Neural cell (in vitro differentiated cells): ENCODE results near the gene TAOK1. TPM values are rescaled to one million over a fixed set of nuclear protein-coding genes. Genes with fewer than 3 reads are reported as not detected.

Source experiments
- H2AFZ ChIP-seq: fragments of 200-600, 300-800 bp; sonication (generic), shearing (Covaris generic); 2 replicates; pipeline ENCODE4 v1.6.0; 2014; ENCODE audit warnings: low read depth, mild to moderate bottlenecking, antibody characterized with exemption, low read length, moderate library complexity
- H3F3A ChIP-seq: fragments of 200-600 bp; shearing (Covaris generic); 2 replicates; pipeline ENCODE4 v1.6.1; 2016; ENCODE audit warnings: mild to moderate bottlenecking, moderate library complexity, mixed read lengths, antibody characterized with exemption, low read length; ENCODE audit not compliant: insufficient read depth, poor library complexity, severe bottlenecking
- H3K27ac ChIP-seq: fragments of 200-600, 300-800 bp; sonication (generic), shearing (Covaris generic); 2 replicates; pipeline ENCODE4 v1.5.1; 2014; ENCODE audit warnings: mild to moderate bottlenecking, low read length, moderate library complexity
- H3K27me3 ChIP-seq: fragments of 300-800, 200-600 bp; sonication (generic), shearing (Covaris generic); 2 replicates; pipeline ENCODE4 v1.6.0; 2014; ENCODE audit warnings: mild to moderate bottlenecking, low read depth, low read length, moderate library complexity; ENCODE audit not compliant: insufficient read depth
- H3K36me3 ChIP-seq: fragments of 300-800, 200-600 bp; sonication (generic), shearing (Covaris generic); 2 replicates; pipeline ENCODE4 v1.5.1; 2014; ENCODE audit warnings: mild to moderate bottlenecking, antibody characterized with exemption, low read length, moderate library complexity; ENCODE audit not compliant: insufficient read depth
- H3K4me2 ChIP-seq: fragments of 300-800, 200-600 bp; sonication (generic), shearing (Covaris generic); 2 replicates; pipeline ENCODE4 v1.6.0; 2014; ENCODE audit warnings: mild to moderate bottlenecking, low read length
- H3K4me3 ChIP-seq: fragments of 300-800, 200-600 bp; sonication (generic), shearing (Covaris generic); 2 replicates; pipeline ENCODE4 v1.5.1; 2014; ENCODE audit warnings: mild to moderate bottlenecking, low read length, moderate library complexity
- H3K79me2 ChIP-seq: fragments of 200-600 bp; shearing (Covaris generic); replicated peaks from 2 replicates; pipeline ENCODE4 v1.6.0; 2014; ENCODE audit warnings: mild to moderate bottlenecking, low read length, moderate library complexity; ENCODE audit not compliant: insufficient read depth
- H3K9ac ChIP-seq: fragments of 300-800, 200-600 bp; sonication (generic), shearing (Covaris generic); 2 replicates; pipeline ENCODE4 v1.6.1; 2016; ENCODE audit warnings: mild to moderate bottlenecking, low read length, mixed read lengths
- H3K9me2 ChIP-seq: fragments of 200-600 bp; shearing (Covaris generic); 2 replicates; pipeline ENCODE4 v1.6.1; 2016; ENCODE audit warnings: mild to moderate bottlenecking, low read length, mixed read lengths; ENCODE audit not compliant: insufficient read depth
- H3K9me3 ChIP-seq: fragments of 200-600, 300-800 bp; sonication (generic), shearing (Covaris generic); 2 replicates; pipeline ENCODE4 v1.6.1; 2016; ENCODE audit warnings: mild to moderate bottlenecking, mixed run types, low read length, moderate library complexity, mixed read lengths
- H4K20me1 ChIP-seq: fragments of 200-600 bp; shearing (Covaris generic); 2 replicates; pipeline ENCODE4 v1.6.1; 2016; ENCODE audit warnings: mild to moderate bottlenecking, mixed run types; ENCODE audit not compliant: insufficient read depth
- EP300 ChIP-seq: fragments of 450-650 bp; conservative IDR thresholded peaks from 2 replicates; pipeline ENCODE4 v1.6.1; 2014; ENCODE audit warnings: antibody characterized with exemption, mild to moderate bottlenecking, moderate library complexity; ENCODE audit not compliant: poor library complexity, severe bottlenecking
- EZH2 ChIP-seq: fragments of 200-600, 300-800 bp; shearing (Covaris generic), sonication (generic); IDR thresholded peaks from 2 replicates; pipeline ENCODE4 v1.6.1; 2014; ENCODE audit warnings: antibody characterized with exemption, low read length, borderline replicate concordance, mild to moderate bottlenecking; ENCODE audit not compliant: insufficient read depth, poor library complexity, severe bottlenecking
- MXI1 ChIP-seq: fragments of 450-650 bp; conservative IDR thresholded peaks from 2 replicates; pipeline ENCODE4 v1.6.1; 2014; ENCODE audit warnings: antibody characterized with exemption, mild to moderate bottlenecking; ENCODE audit not compliant: poor library complexity, severe bottlenecking
- POLR2AphosphoS5 ChIP-seq: IDR thresholded peaks from 2 replicates; pipeline ENCODE4 v1.6.1; 2012
- RAD21 ChIP-seq: fragments of 450-650 bp; conservative IDR thresholded peaks from 2 replicates; pipeline ENCODE4 v1.6.1; 2014; ENCODE audit warnings: antibody characterized with exemption, mild to moderate bottlenecking, moderate library complexity
- SMC3 ChIP-seq: fragments of 450-650 bp; conservative IDR thresholded peaks from 2 replicates; pipeline ENCODE4 v1.6.1; 2014; ENCODE audit warnings: antibody characterized with exemption, mild to moderate bottlenecking, moderate library complexity; ENCODE audit not compliant: poor library complexity
- TAF1 ChIP-seq: IDR thresholded peaks from 2 replicates; pipeline ENCODE4 v1.6.1; 2012; ENCODE audit warnings: low read depth
- polyA plus RNA-seq: library from polyadenylated mRNA; depleted of rRNA; stranded (reverse); fragments of >200 nt; gene quantifications from 2 replicates; pipeline ENCODE4 v1.2.3, GENCODE V29; 2014
- TF ChIP-seq, protein P1 (sequence below): IDR thresholded peaks from 2 replicates; pipeline ENCODE4 v1.6.1; 2012; ENCODE audit warnings: borderline replicate concordance
- TF ChIP-seq, protein P2 (sequence below): fragments of 450-650 bp; IDR thresholded peaks from 2 replicates; pipeline ENCODE4 v1.5.1; 2014; ENCODE audit warnings: antibody characterized with exemption, mild to moderate bottlenecking, moderate library complexity; ENCODE audit not compliant: poor library complexity, severe bottlenecking

TAOK1 gene
- polyA plus RNA-seq, 1 donor from 2014 or later: 53.2 TPM

DNA sequence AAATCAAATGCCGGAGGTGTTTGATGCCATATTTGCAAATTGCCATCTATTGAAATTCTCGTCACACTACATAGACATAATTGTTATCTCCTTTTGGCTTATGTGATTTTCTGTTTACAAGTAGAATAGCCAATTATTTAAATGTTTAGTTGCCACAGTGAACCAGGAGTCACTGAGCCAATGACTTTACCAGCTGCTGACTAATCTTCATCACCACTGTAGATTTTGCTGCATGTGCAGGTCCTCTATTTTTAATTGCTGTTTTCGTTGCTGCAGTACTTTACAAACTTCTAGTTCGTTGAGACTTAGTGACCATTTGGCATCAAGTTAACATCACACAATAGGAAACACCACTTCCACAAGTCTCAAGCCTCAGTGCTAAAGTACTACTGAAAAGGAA, 153.9 kb downstream of the TAOK1 start:
- Histone ChIP-seq H3K4me3 (no peak overlapping the region), H4K20me1 (no peaks in the 10 kb centered on the region)

DNA sequence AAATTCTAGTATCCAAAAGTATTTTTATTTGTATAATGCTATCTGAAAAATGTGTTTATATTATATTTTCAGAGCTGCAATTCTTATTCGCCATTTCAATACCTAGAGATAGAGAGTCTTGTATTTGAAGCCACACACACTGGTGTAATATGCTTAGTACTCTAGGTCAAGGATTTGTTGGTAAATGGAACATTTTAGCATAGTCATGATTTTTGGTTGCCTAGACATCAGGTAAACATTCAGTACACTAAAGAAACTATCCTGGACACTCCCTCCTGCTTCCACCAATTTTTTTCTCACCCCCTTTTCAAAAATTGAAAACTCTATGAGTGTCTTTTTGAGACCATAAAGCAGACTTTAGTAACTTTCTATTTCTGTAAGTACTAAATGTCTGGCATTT, 155.9 kb downstream of the TAOK1 start:
- no peak for TF ChIP-seq EP300
- no peaks in the 10 kb centered on the region for H4K20me1 ChIP-seq
- no peak overlapping the region for H3K27ac ChIP-seq
- H3K27me3 ChIP-seq: no peaks in the 10 kb centered on the region
- H3K36me3 ChIP-seq: peaks cover 7% of the 10 kb centered on the region
- H2AFZ ChIP-seq: no peak overlapping the region
- H3K9me3 ChIP-seq: no peaks in the 10 kb centered on the region
- no peak overlapping the region for H3K9ac ChIP-seq
- no peak overlapping the region for H3K4me2 ChIP-seq
- no peaks in the 10 kb centered on the region for H3K79me2 ChIP-seq
- no peaks in the 10 kb centered on the region for H3F3A ChIP-seq
- no peak overlapping the region for H3K4me3 ChIP-seq
- no peaks in the 10 kb centered on the region for H3K9me2 ChIP-seq

More for the DNA sequence above, 153.9 kb downstream of the TAOK1 start:
- H3K4me2 ChIP-seq: no peak overlapping the region
- TF ChIP-seq MXI1 (no peak), TAF1 (no peak), RAD21 (no peak), EZH2 (no peak), POLR2AphosphoS5 (no peak), EP300 (no peak), SMC3 (no peak)
- TF ChIP-seq, protein P1, sequence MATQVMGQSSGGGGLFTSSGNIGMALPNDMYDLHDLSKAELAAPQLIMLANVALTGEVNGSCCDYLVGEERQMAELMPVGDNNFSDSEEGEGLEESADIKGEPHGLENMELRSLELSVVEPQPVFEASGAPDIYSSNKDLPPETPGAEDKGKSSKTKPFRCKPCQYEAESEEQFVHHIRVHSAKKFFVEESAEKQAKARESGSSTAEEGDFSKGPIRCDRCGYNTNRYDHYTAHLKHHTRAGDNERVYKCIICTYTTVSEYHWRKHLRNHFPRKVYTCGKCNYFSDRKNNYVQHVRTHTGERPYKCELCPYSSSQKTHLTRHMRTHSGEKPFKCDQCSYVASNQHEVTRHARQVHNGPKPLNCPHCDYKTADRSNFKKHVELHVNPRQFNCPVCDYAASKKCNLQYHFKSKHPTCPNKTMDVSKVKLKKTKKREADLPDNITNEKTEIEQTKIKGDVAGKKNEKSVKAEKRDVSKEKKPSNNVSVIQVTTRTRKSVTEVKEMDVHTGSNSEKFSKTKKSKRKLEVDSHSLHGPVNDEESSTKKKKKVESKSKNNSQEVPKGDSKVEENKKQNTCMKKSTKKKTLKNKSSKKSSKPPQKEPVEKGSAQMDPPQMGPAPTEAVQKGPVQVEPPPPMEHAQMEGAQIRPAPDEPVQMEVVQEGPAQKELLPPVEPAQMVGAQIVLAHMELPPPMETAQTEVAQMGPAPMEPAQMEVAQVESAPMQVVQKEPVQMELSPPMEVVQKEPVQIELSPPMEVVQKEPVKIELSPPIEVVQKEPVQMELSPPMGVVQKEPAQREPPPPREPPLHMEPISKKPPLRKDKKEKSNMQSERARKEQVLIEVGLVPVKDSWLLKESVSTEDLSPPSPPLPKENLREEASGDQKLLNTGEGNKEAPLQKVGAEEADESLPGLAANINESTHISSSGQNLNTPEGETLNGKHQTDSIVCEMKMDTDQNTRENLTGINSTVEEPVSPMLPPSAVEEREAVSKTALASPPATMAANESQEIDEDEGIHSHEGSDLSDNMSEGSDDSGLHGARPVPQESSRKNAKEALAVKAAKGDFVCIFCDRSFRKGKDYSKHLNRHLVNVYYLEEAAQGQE: no peak
- TF ChIP-seq, protein P2, sequence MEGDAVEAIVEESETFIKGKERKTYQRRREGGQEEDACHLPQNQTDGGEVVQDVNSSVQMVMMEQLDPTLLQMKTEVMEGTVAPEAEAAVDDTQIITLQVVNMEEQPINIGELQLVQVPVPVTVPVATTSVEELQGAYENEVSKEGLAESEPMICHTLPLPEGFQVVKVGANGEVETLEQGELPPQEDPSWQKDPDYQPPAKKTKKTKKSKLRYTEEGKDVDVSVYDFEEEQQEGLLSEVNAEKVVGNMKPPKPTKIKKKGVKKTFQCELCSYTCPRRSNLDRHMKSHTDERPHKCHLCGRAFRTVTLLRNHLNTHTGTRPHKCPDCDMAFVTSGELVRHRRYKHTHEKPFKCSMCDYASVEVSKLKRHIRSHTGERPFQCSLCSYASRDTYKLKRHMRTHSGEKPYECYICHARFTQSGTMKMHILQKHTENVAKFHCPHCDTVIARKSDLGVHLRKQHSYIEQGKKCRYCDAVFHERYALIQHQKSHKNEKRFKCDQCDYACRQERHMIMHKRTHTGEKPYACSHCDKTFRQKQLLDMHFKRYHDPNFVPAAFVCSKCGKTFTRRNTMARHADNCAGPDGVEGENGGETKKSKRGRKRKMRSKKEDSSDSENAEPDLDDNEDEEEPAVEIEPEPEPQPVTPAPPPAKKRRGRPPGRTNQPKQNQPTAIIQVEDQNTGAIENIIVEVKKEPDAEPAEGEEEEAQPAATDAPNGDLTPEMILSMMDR: no peak
- no peaks in the 10 kb centered on the region for H3K79me2 ChIP-seq
- no peaks in the 10 kb centered on the region for H3K9me3 ChIP-seq
- peaks cover 10% of the 10 kb centered on the region for H3K36me3 ChIP-seq
- H2AFZ ChIP-seq: no peak overlapping the region
- H3K9ac ChIP-seq: no peak overlapping the region
- no peaks in the 10 kb centered on the region for H3K27me3 ChIP-seq
- H3K9me2 ChIP-seq: no peaks in the 10 kb centered on the region
- no peaks in the 10 kb centered on the region for H3F3A ChIP-seq
- no peak overlapping the region for H3K27ac ChIP-seq

DNA sequence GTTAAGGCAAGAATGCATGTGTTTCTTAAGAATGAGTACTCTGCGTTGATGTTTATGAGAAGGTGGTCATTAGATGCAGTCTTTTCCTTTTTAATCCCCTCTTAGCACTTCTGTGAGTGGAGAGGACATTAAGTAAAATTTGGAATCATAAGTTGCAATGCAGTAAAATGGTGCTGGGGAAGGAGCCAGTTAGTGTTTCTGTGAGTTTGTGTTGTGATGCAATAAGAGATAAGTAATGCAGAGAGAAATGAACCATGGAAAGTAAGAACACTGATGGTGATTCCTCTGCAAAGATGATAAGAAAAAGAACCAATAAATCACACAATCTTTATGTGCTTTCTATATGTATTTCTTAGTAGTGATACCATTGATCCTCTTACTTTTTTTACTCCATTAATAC, 156.7 kb downstream of the TAOK1 start:
- no peak for TF ChIP-seq EZH2
- no peak for TF ChIP-seq RAD21
- no peak for TF ChIP-seq SMC3
- no peaks in the 10 kb centered on the region for H4K20me1 ChIP-seq
- H3K27ac ChIP-seq: no peak overlapping the region

More for the DNA sequence above, 156.7 kb downstream of the TAOK1 start:
- no peaks in the 10 kb centered on the region for H3K9me3 ChIP-seq
- H3K36me3 ChIP-seq: peaks cover 7% of the 10 kb centered on the region
- no peak overlapping the region for H3K4me2 ChIP-seq
- no peaks in the 10 kb centered on the region for H3F3A ChIP-seq
- H3K27me3 ChIP-seq: no peaks in the 10 kb centered on the region
- H3K9ac ChIP-seq: no peak overlapping the region
- H2AFZ ChIP-seq: no peak overlapping the region
- H3K4me3 ChIP-seq: no peak overlapping the region
- H3K79me2 ChIP-seq: no peaks in the 10 kb centered on the region
- no peaks in the 10 kb centered on the region for H3K9me2 ChIP-seq
